Measurements from ENCODE around the gene TRNP1.
A peak's percentile ranks its signal among the peaks of the same experiment; 100 is the strongest.

Gene TRNP1

GRCh38 chr1:27029517-27029916 lies 36.0 kb downstream of the TRNP1 start:
- DNase-seq: no peak

- peak; percentile 35 for DNase-seq
Measured at GRCh38 chr1:27031235-27032118, 38.0 kb downstream of the TRNP1 start.

DNA sequence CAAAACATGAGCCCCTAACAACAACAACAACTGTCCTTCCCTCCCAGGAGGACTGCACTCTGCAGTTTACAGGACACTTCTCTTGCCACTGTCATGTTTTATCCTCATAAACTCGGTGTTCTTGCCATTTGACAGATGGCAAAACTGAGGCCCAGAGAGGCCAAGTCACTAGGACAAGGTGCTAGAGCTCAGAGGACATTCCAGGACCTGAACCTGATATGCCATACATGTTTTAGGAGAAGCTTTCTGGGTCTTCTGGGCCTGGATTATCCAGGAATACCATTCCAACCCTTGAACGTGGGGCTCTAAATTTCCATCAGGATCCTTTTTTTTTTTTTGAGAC lies 38.6 kb downstream of the TRNP1 start:
- no peak for DNase-seq

GRCh38 chr1:27033043-27033746 lies 39.7 kb downstream of the TRNP1 start:
- no peak for DNase-seq

GRCh38 chr1:27035344-27035743 lies 41.9 kb downstream of the TRNP1 start:
- no peak for DNase-seq

GRCh38 chr1:27036718-27037117 lies 43.2 kb downstream of the TRNP1 start:
- DNase-seq: no peak

DNA sequence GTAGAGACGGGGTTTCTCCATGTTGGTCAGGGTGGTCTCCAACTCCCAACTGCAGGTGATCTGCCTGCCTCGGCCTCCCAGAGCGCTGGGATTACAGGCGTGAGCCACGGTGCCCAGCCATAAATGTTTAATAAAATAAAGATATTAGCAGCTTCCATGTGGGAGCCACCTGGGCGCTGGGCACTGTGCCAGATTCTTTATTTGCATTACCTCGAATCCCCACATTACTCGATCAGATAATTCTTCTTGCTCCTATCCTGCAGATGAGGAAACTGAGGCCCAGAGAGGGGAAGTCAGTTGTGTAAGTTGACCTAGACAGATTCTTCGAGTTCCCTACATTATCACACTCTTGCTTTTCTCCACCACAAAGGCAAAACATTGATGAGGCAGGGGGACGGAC lies 44.0 kb downstream of the TRNP1 start:
- no peak for DNase-seq

DNA sequence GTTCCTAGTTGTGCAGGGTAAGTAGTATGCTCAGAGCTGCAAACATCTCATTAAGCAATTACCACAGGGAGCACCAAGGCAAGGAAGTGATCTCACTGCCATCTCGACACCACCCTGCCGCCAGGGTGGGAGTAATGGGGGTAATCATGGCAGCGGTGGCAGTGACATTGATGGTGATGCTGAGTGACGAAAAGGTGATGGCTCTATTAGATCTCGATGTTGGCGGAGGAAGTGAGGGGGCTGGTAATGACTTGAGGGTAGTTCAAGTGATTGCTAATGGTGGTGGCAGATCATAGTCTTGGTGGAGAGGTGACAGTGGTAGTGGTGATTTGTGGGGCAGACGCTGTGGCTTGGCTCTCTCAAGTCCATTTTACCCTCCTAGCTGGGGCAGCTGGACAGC lies 44.5 kb downstream of the TRNP1 start:
- DNase-seq: no peak

GRCh38 chr1:27042670-27043069 lies 49.2 kb downstream of the TRNP1 start:
- no peak for DNase-seq

DNA sequence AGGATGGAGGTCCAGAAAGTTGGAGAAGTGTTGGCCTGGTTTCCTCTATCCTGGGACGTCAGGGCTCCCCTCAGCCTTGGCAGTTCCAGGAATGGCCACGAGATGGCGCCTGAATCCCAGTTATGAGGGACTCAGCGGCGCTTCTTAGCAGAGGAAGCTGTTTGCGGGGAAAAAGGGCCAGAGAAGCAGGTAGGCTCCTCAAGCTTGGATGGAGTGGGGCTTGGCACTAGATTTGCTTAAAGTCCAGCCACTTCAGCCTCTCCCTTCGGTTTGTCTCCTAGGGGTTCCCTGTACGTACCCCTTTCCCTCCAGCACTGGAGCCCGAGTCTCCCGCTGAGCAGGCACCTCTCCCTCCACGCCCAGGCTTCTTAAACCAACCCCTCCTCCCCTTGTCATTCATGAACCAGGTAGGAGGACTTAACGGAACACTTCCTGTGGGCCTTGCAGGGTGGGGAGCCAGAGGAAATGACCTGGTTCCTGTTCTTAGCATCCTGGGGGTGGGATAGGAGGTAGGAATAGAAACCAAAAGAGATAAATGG lies 51.2 kb downstream of the TRNP1 start:
- DNase-seq: peak; percentile 92

DNA sequence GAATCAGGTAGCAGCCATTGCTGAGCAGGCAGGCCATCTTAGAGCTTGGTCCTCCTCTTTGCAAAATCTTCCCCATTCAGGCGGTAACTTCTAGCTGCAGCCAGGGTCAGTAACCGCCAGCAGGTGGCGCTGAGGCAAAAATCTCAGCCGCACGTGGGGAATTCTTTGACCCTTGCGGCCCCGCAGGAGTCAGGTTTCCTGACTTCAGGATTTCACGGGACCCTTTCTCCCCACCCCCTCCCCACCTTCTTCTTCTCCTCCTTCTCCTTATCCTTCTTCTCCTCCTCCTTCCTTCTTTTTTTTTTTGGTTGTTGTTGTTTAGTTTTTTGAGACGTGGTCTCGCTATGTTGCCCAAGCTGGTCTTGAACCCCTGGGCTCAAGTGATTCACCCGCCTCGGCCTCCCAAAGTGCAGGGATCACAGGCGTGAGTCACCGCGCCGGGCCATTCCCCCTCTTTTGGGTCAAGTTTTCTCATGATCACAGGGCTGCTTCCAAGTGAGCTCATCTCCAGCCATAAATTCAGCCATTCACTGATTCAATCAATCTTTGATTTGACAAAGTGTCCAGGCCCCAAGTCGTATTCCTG lies 52.6 kb downstream of the TRNP1 start:
- peak; percentile 72 for DNase-seq

DNA sequence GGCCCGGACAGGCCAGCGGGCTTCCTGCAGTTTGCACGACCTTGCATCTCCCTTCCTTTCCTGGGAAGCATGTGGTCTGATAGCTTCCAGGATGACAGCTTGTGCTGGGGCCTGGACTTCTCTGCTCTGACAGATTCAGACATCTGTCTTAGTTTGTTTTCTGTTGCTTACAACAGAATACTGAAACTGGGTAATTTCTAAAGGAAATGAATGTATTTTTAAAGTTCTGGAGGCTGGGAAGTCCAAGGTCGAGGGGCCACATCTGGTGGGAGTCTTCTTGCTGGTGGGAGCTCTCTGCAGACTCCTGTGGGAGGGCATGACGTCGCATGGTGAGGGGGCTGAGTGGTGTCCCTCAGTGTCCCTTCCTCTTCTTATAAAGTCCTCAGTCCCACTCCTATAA lies 54.4 kb downstream of the TRNP1 start:
- no peak for DNase-seq

- DNase-seq: no peak
Measured at GRCh38 chr1:27049100-27049499, 55.6 kb downstream of the TRNP1 start.

- peak; percentile 71 for DNase-seq
Measured at GRCh38 chr1:27049607-27050006, 56.1 kb downstream of the TRNP1 start.

All from hematopoietic multipotent progenitor cell treated with erythropoietin and hydrocortisone succinate and interleukin-3 and kit ligand, for 4 days (in vitro differentiated cells).